ENCODE data around the gene PGPEP1. TPM values are rescaled to one million over a fixed set of nuclear protein-coding genes. Genes with fewer than 3 reads are reported as not detected.

The PGPEP1 gene
- total and polyA plus RNA-seq, 2 donors (not counting 3 experiments of a cell fraction or from before 2014, with no cell fraction given), result 9.9 to 27.2 TPM

DNA sequence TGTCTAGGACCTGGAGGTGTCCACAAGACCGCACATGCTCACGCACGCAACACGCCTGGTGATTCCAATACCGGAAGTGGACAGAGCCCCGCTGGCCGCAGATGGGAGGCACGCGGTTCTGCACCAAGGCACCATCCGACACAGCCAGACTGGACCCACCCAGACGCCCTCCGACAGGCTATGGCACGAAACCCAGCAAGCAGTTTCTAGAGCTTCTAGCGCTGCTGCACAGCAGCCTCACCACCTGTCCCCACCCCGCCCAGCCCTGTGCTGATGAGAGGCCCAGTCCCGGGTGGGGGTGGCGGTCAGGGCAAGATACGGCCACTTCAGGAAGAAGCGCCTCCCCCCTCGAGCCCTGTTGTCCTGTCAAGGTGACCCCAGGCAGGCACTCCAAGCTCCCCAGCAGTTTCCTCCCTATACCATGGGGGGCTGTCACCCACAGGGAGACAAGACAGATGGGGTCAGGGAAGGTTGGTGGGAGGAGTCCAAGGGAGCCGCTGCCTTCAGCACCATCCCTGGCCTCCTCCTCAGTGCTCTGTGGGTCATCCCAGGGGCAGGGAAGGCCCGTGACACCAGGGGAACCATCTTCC, 28.8 kb upstream of the PGPEP1 start:
- no peak for DNase-seq (ENCODE audit: low read depth, low spot score)
- Histone ChIP-seq H2AFZ (ENCODE audit: low read depth, low read length) (no peak overlapping the region), H3K9me3 (replicated peaks; ENCODE audit: control insufficient read depth, insufficient read depth, low read length) (no peaks in the 10 kb centered on the region), H3K9me1 (replicated peaks; ENCODE audit: control insufficient read depth, extremely low read depth, insufficient read depth, low read length) (no peaks in the 10 kb centered on the region), H3K4me1 (ENCODE audit: control insufficient read depth, extremely low read depth, insufficient read depth, low read length) (no peaks in the 10 kb centered on the region), H4K20me1 (replicated peaks; ENCODE audit: control insufficient read depth, extremely low read depth, insufficient read depth, low read length) (no peaks in the 10 kb centered on the region), H3K79me2 (ENCODE audit: control insufficient read depth, insufficient read depth, low read length) (no peaks in the 10 kb centered on the region), H3K4me3 (replicated peaks in 1 of 3; ENCODE audit: insufficient read depth in 1 of 3, low read depth in 1 of 3, low read length in 3 of 3) (no peak overlapping the region), H3K4me2 (ENCODE audit: insufficient read depth, low read length) (no peak overlapping the region), H3K36me3 (ENCODE audit: control insufficient read depth in 2 of 2, extremely low read depth in 1 of 2, insufficient read depth in 2 of 2, low read length in 2 of 2) (peaks cover 0 to 15% of the 10 kb centered on the region in 2 experiments), H3K27me3 (ENCODE audit: control insufficient read depth in 2 of 2, insufficient read depth in 2 of 2, low read length in 2 of 2) (no peaks in the 10 kb centered on the region), H3K9ac (replicated peaks; ENCODE audit: extremely low read depth, insufficient read depth, low read length) (no peak overlapping the region), H3K27ac (ENCODE audit: insufficient read depth, low read depth, low read length) (no peak overlapping the region)
- intact Hi-C loops (cut with micrococcal nuclease), result no loop called here
- POLR2A ChIA-PET, result no interaction called here
- dilution Hi-C loops (cut with MboI; ENCODE audit: extremely low pct_ligation_motif_present, low sequenced_read_pairs), result no loop called here
- no peak for FAIRE-seq
- TF ChIP-seq MAX (IDR thresholded peaks at IDR 0.05; ENCODE audit: insufficient read depth, insufficient read length), result no peak
- no peak for TF ChIP-seq FOS (IDR thresholded peaks at IDR 0.05; ENCODE audit: borderline replicate concordance, insufficient read depth, low read length)
- no peak for TF ChIP-seq EZH2 (IDR thresholded peaks at IDR 0.05; ENCODE audit: borderline replicate concordance, low read depth, low read length, severe bottlenecking)
- TF ChIP-seq POLR2AphosphoS5 (IDR thresholded peaks at IDR 0.05; ENCODE audit: insufficient read depth, low read depth, low read length), result no peak
- no peak for TF ChIP-seq GATA2 (IDR thresholded peaks at IDR 0.05; ENCODE audit: insufficient read depth, insufficient read length, low read depth, low read length)
- no peak for TF ChIP-seq POLR2A (IDR thresholded peaks at IDR 0.05; ENCODE audit: low read depth, low read length)
- TF ChIP-seq, protein P1, sequence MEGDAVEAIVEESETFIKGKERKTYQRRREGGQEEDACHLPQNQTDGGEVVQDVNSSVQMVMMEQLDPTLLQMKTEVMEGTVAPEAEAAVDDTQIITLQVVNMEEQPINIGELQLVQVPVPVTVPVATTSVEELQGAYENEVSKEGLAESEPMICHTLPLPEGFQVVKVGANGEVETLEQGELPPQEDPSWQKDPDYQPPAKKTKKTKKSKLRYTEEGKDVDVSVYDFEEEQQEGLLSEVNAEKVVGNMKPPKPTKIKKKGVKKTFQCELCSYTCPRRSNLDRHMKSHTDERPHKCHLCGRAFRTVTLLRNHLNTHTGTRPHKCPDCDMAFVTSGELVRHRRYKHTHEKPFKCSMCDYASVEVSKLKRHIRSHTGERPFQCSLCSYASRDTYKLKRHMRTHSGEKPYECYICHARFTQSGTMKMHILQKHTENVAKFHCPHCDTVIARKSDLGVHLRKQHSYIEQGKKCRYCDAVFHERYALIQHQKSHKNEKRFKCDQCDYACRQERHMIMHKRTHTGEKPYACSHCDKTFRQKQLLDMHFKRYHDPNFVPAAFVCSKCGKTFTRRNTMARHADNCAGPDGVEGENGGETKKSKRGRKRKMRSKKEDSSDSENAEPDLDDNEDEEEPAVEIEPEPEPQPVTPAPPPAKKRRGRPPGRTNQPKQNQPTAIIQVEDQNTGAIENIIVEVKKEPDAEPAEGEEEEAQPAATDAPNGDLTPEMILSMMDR (IDR thresholded peaks at IDR 0.05; ENCODE audit: extremely low read depth in 1 of 2, insufficient read depth in 1 of 2, low read depth in 1 of 2, low read length in 2 of 2), result no peak
- no peak for TF ChIP-seq MYC (IDR thresholded peaks at IDR 0.05; ENCODE audit: low read depth, low read length)
- no peak for TF ChIP-seq JUN (IDR thresholded peaks at IDR 0.05; ENCODE audit: borderline replicate concordance, insufficient read depth, insufficient read length, low read depth)
- CTCF ChIA-PET, result no interaction called here
- BruUV-seq (replicated peaks), result no TSS peak
